ENCODE data around the gene HEXIM1. TPM values are rescaled to one million over a fixed set of nuclear protein-coding genes. Genes with fewer than 3 reads are reported as not detected.

HEXIM1 gene
- total RNA-seq, 4 donors from 2014 or later: 38.0 to 54.9 (median 42.6) TPM

- Histone ChIP-seq H3K4me3 (peak overlapping the region in 2 of 4 donors; percentile 6 to 10), H3K9me3 (no peaks in the 10 kb centered on the region), H3K27me3 (no peaks in the 10 kb centered on the region), H3K27ac (peak overlapping the region; percentile 78 to 92 (median 85)), H3K36me3 (no peaks in the 10 kb centered on the region), H3K4me1 (peaks cover 27 to 44% (median 41%) of the 10 kb centered on the region in 4 donors)
- 34% methylated on average over 20 of the region's 20 CpGs; no CpG with 5 or more reads in 1 of the 2 donors for WGBS, 2 donors (ENCODE audit: low coverage in 1 of 2)
- in situ Hi-C loops (cut with MboI; ENCODE audit: low pct_ligation_motif_present in 1 of 4, low pct_unique_long_range_greater_than_20kb in 1 of 4, low sequenced_read_pairs in 3 of 4) (no loop called here), intact Hi-C loops (cut with DNase I; ENCODE audit: low total_unique reads) (no loop called here)
- DNase-seq: peak; percentile 55
- TF ChIP-seq POLR2AphosphoS5 (IDR thresholded peaks at IDR 0.05) (no peak), POLR2A (IDR thresholded peaks at IDR 0.05) (no peak), EP300 (IDR thresholded peaks at IDR 0.05; ENCODE audit: low read depth) (no peak), CTCF (IDR thresholded peaks at IDR 0.05) (no peak)
Observed at GRCh38 chr17:45171338-45172231, 23.3 kb downstream of the HEXIM1 start.

- in situ Hi-C loops (cut with MboI; ENCODE audit: low pct_ligation_motif_present in 1 of 4, low pct_unique_long_range_greater_than_20kb in 1 of 4, low sequenced_read_pairs in 3 of 4) (no loop called here), intact Hi-C loops (cut with DNase I; ENCODE audit: low total_unique reads) (no loop called here)
- H3K27me3 ChIP-seq: no peaks in the 10 kb centered on the region
- H3K9me3 ChIP-seq: no peaks in the 10 kb centered on the region
- TF ChIP-seq CTCF (IDR thresholded peaks at IDR 0.05): no peak
- no peak for TF ChIP-seq POLR2A (IDR thresholded peaks at IDR 0.05)
- TF ChIP-seq POLR2AphosphoS5 (IDR thresholded peaks at IDR 0.05): no peak
- no peak for TF ChIP-seq EP300 (IDR thresholded peaks at IDR 0.05; ENCODE audit: low read depth)
- DNase-seq: no peak
- WGBS, 2 donors (ENCODE audit: low coverage in 1 of 2): 0 to 68% methylated on average over 1 to 5 of the region's 5 CpGs
- peaks cover 27 to 45% (median 42%) of the 10 kb centered on the region in 4 donors for H3K4me1 ChIP-seq
- peak overlapping the region; percentile 78 to 92 (median 85) for H3K27ac ChIP-seq
- no peaks in the 10 kb centered on the region for H3K36me3 ChIP-seq
- peak overlapping the region in 2 of 4 donors; percentile 6 to 34 for H3K4me3 ChIP-seq
Observed at GRCh38 chr17:45172232-45172540, 23.9 kb downstream of the HEXIM1 start.

- Histone ChIP-seq H3K36me3 (no peaks in the 10 kb centered on the region), H3K27ac (peak overlapping the region; percentile 78 to 92 (median 85)), H3K9me3 (no peaks in the 10 kb centered on the region), H3K27me3 (no peaks in the 10 kb centered on the region), H3K4me1 (peaks cover 27 to 45% (median 42%) of the 10 kb centered on the region in 4 donors), H3K4me3 (peak overlapping the region; percentile 2 to 34 (median 12))
- peak; percentile 78 for DNase-seq
- in situ Hi-C loops (cut with MboI; ENCODE audit: low pct_ligation_motif_present in 1 of 4, low pct_unique_long_range_greater_than_20kb in 1 of 4, low sequenced_read_pairs in 3 of 4) (no loop called here), intact Hi-C loops (cut with DNase I; ENCODE audit: low total_unique reads) (no loop called here)
- WGBS, 2 donors (ENCODE audit: low coverage in 1 of 2): 17% methylated on average over 9 of the region's 10 CpGs; no CpG with 5 or more reads in 1 of the 2 donors
- peak; percentile 33 for TF ChIP-seq POLR2A (IDR thresholded peaks at IDR 0.05)
- TF ChIP-seq CTCF (IDR thresholded peaks at IDR 0.05): peak in 1 of 5 experiments; percentile 34
- no peak for TF ChIP-seq EP300 (IDR thresholded peaks at IDR 0.05; ENCODE audit: low read depth)
- peak in 1 of 3 donors; percentile 7 for TF ChIP-seq POLR2AphosphoS5 (IDR thresholded peaks at IDR 0.05)
Observed at GRCh38 chr17:45172541-45173286, 24.4 kb downstream of the HEXIM1 start.

- peaks cover 27 to 42% (median 41%) of the 10 kb centered on the region in 4 donors for H3K4me1 ChIP-seq
- H3K9me3 ChIP-seq: no peaks in the 10 kb centered on the region
- no peak overlapping the region for H3K4me3 ChIP-seq
- in situ Hi-C loops (cut with MboI; ENCODE audit: low pct_ligation_motif_present in 1 of 4, low pct_unique_long_range_greater_than_20kb in 1 of 4, low sequenced_read_pairs in 3 of 4) (no loop called here), intact Hi-C loops (cut with DNase I; ENCODE audit: low total_unique reads) (no loop called here)
- H3K27me3 ChIP-seq: no peaks in the 10 kb centered on the region
- no peaks in the 10 kb centered on the region for H3K36me3 ChIP-seq
- no peak for TF ChIP-seq POLR2A (IDR thresholded peaks at IDR 0.05)
- no peak for TF ChIP-seq CTCF (IDR thresholded peaks at IDR 0.05)
- TF ChIP-seq EP300 (IDR thresholded peaks at IDR 0.05; ENCODE audit: low read depth): no peak
- TF ChIP-seq POLR2AphosphoS5 (IDR thresholded peaks at IDR 0.05): no peak
- peak overlapping the region; percentile 44 to 76 (median 62) for H3K27ac ChIP-seq
- no peak for DNase-seq
- WGBS, 2 donors (ENCODE audit: low coverage in 1 of 2): 59 to 67% methylated on average over 2 to 3 of the region's 3 CpGs
Observed at GRCh38 chr17:45175759-45176115, 27.5 kb downstream of the HEXIM1 start.

Data from transverse colon (tissue), 4 donors.